ENCODE results near the gene MAGOHB.

MAGOHB gene

GRCh38 chr12:10638728-10639127 lies 25.3 kb upstream of the MAGOHB start:
- Histone ChIP-seq H3K27me3 (ENCODE audit: insufficient read depth, low read length) (no peaks in the 10 kb centered on the region), H3F3A (ENCODE audit: insufficient read depth, low read length) (no peaks in the 10 kb centered on the region), H3K9ac (ENCODE audit: low read length) (no peak overlapping the region), H3K27ac (ENCODE audit: low read depth, low read length, poor library complexity, severe bottlenecking) (no peak overlapping the region), H3K4me1 (ENCODE audit: insufficient read depth, low read length, severe bottlenecking) (no peaks in the 10 kb centered on the region), H2AFZ (ENCODE audit: low read length) (no peak overlapping the region), H3K9me3 (ENCODE audit: low read length) (peaks cover 7% of the 10 kb centered on the region; the same call in 1 of the 2 replicates), H3K79me2 (ENCODE audit: insufficient read depth, low read length) (no peaks in the 10 kb centered on the region), H3K9me2 (ENCODE audit: low read depth, low read length) (no peaks in the 10 kb centered on the region), H3K4me3 (ENCODE audit: low read depth, low read length, poor library complexity, severe bottlenecking) (no peak overlapping the region), H3K36me3 (ENCODE audit: insufficient read depth, low read length) (peaks cover 6% of the 10 kb centered on the region; the same call in 1 of the 2 replicates), H4K20me1 (ENCODE audit: insufficient read depth, low read length) (no peaks in the 10 kb centered on the region), H3K4me2 (ENCODE audit: low read length) (no peak overlapping the region)
- TF ChIP-seq EZH2 (IDR thresholded peaks at IDR 0.05; ENCODE audit: borderline replicate concordance, low read length) (no peak), CTCF (IDR thresholded peaks at IDR 0.05; ENCODE audit: low read length) (no peak)

GRCh38 chr12:10636611-10637010 lies 23.2 kb upstream of the MAGOHB start:
- Histone ChIP-seq H3K4me3 (ENCODE audit: low read depth, low read length, poor library complexity, severe bottlenecking) (no peak overlapping the region), H2AFZ (ENCODE audit: low read length) (no peak overlapping the region), H3K36me3 (ENCODE audit: insufficient read depth, low read length) (peaks cover 6% of the 10 kb centered on the region; the same call in 1 of the 2 replicates), H3K4me2 (ENCODE audit: low read length) (no peak overlapping the region), H3K27me3 (ENCODE audit: insufficient read depth, low read length) (no peaks in the 10 kb centered on the region), H3K4me1 (ENCODE audit: insufficient read depth, low read length, severe bottlenecking) (no peaks in the 10 kb centered on the region), H3K9me2 (ENCODE audit: low read depth, low read length) (no peaks in the 10 kb centered on the region), H3K9ac (ENCODE audit: low read length) (no peak overlapping the region), H3K9me3 (ENCODE audit: low read length) (peaks cover 7% of the 10 kb centered on the region; the same call in 1 of the 2 replicates), H4K20me1 (ENCODE audit: insufficient read depth, low read length) (no peaks in the 10 kb centered on the region), H3K27ac (ENCODE audit: low read depth, low read length, poor library complexity, severe bottlenecking) (no peak overlapping the region), H3F3A (ENCODE audit: insufficient read depth, low read length) (no peaks in the 10 kb centered on the region), H3K79me2 (ENCODE audit: insufficient read depth, low read length) (no peaks in the 10 kb centered on the region)
- TF ChIP-seq EZH2 (IDR thresholded peaks at IDR 0.05; ENCODE audit: borderline replicate concordance, low read length) (no peak), CTCF (IDR thresholded peaks at IDR 0.05; ENCODE audit: low read length) (no peak)

GRCh38 chr12:10636124-10636523 lies 22.7 kb upstream of the MAGOHB start:
- TF ChIP-seq EZH2 (IDR thresholded peaks at IDR 0.05; ENCODE audit: borderline replicate concordance, low read length) (no peak), CTCF (IDR thresholded peaks at IDR 0.05; ENCODE audit: low read length) (no peak)
- H3K9ac ChIP-seq (ENCODE audit: low read length) = no peak overlapping the region
- H3K9me2 ChIP-seq (ENCODE audit: low read depth, low read length) = no peaks in the 10 kb centered on the region
- peaks cover 7% of the 10 kb centered on the region; the same call in 1 of the 2 replicates for H3K9me3 ChIP-seq (ENCODE audit: low read length)
- H2AFZ ChIP-seq (ENCODE audit: low read length) = no peak overlapping the region
- no peak overlapping the region for H3K4me3 ChIP-seq (ENCODE audit: low read depth, low read length, poor library complexity, severe bottlenecking)
- H3K79me2 ChIP-seq (ENCODE audit: insufficient read depth, low read length) = no peaks in the 10 kb centered on the region
- peaks cover 6% of the 10 kb centered on the region; the same call in 1 of the 2 replicates for H3K36me3 ChIP-seq (ENCODE audit: insufficient read depth, low read length)
- no peak overlapping the region for H3K4me2 ChIP-seq (ENCODE audit: low read length)
- H3F3A ChIP-seq (ENCODE audit: insufficient read depth, low read length) = no peaks in the 10 kb centered on the region
- no peaks in the 10 kb centered on the region for H3K4me1 ChIP-seq (ENCODE audit: insufficient read depth, low read length, severe bottlenecking)
- no peaks in the 10 kb centered on the region for H3K27me3 ChIP-seq (ENCODE audit: insufficient read depth, low read length)
- H4K20me1 ChIP-seq (ENCODE audit: insufficient read depth, low read length) = no peaks in the 10 kb centered on the region
- H3K27ac ChIP-seq (ENCODE audit: low read depth, low read length, poor library complexity, severe bottlenecking) = no peak overlapping the region
